Left lung (tissue), 10 donors: ENCODE data around the gene EBLN1. TPM values are rescaled to one million over a fixed set of nuclear protein-coding genes. Genes with fewer than 3 reads are reported as not detected.

Experiments used
- ATAC-seq: fragments of 200-7000 bp; cut with Tn5 transposase; one replicate; pipeline ENCODE4 v1.9.1; 2020; ENCODE audit warnings: moderate library complexity
- DNase-seq, 4 donors: peaks; one replicate each; pipeline ENCODE4 v3.0.0-alpha.2; 2013 to 2020
- H3K27ac ChIP-seq, 2 donors: fragments of 200-600 bp; sonication (generic) in 1 of 2; one replicate each; pipeline versions ENCODE4 v1.5.0 to v1.8.0; 2020 to 2021
- H3K27me3 ChIP-seq, 2 donors: fragments of 200-600 bp; sonication (generic) in 1 of 2; one replicate each; pipeline versions ENCODE4 v1.5.0 to v1.8.0; 2020 to 2021
- H3K36me3 ChIP-seq, 2 donors: fragments of 200-600 bp; sonication (generic) in 1 of 2; one replicate each; pipeline versions ENCODE4 v1.5.0 to v1.8.0; 2020 to 2021
- H3K4me1 ChIP-seq, 2 donors: fragments of 200-600 bp; one replicate each; pipeline ENCODE4 v1.8.0; 2021
- H3K4me3 ChIP-seq, 2 donors: fragments of 200-600 bp; sonication (generic) in 1 of 2; one replicate each; pipeline versions ENCODE4 v1.5.0 to v1.8.0; 2020 to 2021; ENCODE audit warnings: mild to moderate bottlenecking in 1 of 2
- H3K9me3 ChIP-seq, 2 donors: fragments of 200-600 bp; sonication (generic) in 1 of 2; one replicate each; pipeline versions ENCODE4 v1.5.0 to v1.8.0; 2020 to 2021
- intact Hi-C, 2 donors: fragments of 100-400 bp; cut with DNase I; formaldehyde crosslinking; loops; one replicate each; pipeline versions ENCODE4 v1.11.2 to v1.14.2; 2022
- polyA plus RNA-seq, 6 donors: library from polyadenylated mRNA; unstranded; fragments of 120-200 nt; gene quantifications; one replicate each; pipeline ENCODE4 v1.2.1, GENCODE V29; 2013; ENCODE audit not compliant: insufficient read length in 6 of 6
- total RNA-seq, 2 donors: library from RNA; stranded (reverse); fragmentation: NEBNext Ultra II Directional; extraction: Animal tissue kit (Norgen Biotek cat#: 25700); gene quantifications; one replicate each; pipeline ENCODE4 v1.2.1, GENCODE V29; 2021
- TF ChIP-seq, protein P1 (sequence below), 2 donors: fragments of 200-600 bp; sonication (generic) in 1 of 2; IDR thresholded peaks; one replicate each; pipeline versions ENCODE4 v1.5.0 to v1.8.0; 2021; ENCODE audit warnings: antibody characterized with exemption in 2 of 2
- donor health status: DM: no; HTN: yes; CAD: no.
- donor health status: DM: no; HTN: no; CAD: no.

The EBLN1 gene
- total and polyA plus RNA-seq, 8 donors: not detected

DNA sequence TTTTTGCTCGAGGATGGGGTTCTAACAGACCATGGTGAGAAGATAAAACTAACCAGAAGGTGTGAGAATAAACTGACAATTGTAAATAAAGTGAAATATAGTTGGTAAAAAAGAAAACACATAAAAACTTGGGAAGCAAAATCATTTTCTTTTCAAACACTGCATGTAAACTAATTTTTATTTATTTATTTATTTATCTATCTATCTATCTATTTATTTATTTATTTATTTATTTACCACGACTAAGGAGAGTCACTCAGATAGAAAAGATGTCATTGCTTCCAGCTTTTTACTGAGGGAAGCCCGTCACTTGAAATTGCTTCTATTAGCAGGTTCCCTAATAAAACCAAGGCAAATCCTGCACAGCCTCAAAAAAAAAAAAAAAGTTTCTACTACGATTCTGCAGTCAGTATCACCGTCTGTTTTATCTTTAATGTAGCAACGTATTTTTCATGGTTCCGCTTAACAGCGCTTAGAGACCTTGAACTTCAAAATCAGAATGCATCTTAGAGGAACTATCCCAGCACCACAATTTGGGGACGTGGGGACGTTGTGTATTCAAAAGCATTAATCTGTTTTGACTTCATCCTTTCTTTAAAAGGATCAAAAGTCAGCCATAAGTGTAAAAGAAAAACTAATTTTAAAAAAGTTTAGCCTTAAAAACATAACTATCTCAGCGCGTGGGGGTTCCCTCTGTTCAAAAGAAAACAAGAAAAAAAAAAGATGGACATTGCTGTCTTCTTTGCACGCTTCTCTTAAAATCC, 33.3 kb upstream of the EBLN1 start:
- peak overlapping the region; percentile 60 to 79 for H3K4me3 ChIP-seq
- peaks cover 0 to 41% of the 10 kb centered on the region in 2 donors for H3K4me1 ChIP-seq
- H3K27me3 ChIP-seq: peaks cover 0 to 23% of the 10 kb centered on the region in 2 donors
- ATAC-seq: no peak
- TF ChIP-seq, protein P1, sequence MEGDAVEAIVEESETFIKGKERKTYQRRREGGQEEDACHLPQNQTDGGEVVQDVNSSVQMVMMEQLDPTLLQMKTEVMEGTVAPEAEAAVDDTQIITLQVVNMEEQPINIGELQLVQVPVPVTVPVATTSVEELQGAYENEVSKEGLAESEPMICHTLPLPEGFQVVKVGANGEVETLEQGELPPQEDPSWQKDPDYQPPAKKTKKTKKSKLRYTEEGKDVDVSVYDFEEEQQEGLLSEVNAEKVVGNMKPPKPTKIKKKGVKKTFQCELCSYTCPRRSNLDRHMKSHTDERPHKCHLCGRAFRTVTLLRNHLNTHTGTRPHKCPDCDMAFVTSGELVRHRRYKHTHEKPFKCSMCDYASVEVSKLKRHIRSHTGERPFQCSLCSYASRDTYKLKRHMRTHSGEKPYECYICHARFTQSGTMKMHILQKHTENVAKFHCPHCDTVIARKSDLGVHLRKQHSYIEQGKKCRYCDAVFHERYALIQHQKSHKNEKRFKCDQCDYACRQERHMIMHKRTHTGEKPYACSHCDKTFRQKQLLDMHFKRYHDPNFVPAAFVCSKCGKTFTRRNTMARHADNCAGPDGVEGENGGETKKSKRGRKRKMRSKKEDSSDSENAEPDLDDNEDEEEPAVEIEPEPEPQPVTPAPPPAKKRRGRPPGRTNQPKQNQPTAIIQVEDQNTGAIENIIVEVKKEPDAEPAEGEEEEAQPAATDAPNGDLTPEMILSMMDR (IDR thresholded peaks at IDR 0.05): no peak
- H3K27ac ChIP-seq: peak overlapping the region; percentile 94 to 95
- DNase-seq: peak in 2 of 4 donors; percentile 21 to 35
- intact Hi-C loops: loop anchor here in 1 of 2 donors (10.0 kb wide), 1 partner anchor 74 kb away; the partner anchor contains the start of gene BMI1
- H3K36me3 ChIP-seq: no peaks in the 10 kb centered on the region
- no peaks in the 10 kb centered on the region for H3K9me3 ChIP-seq

DNA sequence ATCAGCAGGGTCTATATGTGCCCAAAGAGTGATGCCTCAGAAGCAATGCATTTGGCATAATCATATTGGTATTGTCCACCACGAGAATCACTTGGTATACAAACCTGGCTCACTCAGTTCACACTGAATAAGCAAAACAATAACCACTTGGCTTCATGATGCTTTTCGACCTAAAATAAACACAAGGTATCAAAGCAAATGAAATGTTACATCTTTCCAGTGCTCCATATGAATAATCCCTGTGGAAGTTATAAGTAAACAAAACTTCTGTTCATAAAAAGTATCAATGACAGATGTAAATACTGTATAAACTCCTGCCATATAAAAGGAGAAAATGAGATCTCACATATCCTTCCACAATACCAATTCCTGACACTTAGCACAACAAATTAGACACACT, 29.8 kb upstream of the EBLN1 start:
- no peak for DNase-seq
- ATAC-seq: no peak
- Histone ChIP-seq H3K4me3 (no peak overlapping the region), H3K9me3 (no peaks in the 10 kb centered on the region), H3K4me1 (peaks cover 0 to 36% of the 10 kb centered on the region in 2 donors), H3K36me3 (no peaks in the 10 kb centered on the region), H3K27ac (peak overlapping the region in 1 of 2 donors; percentile 57), H3K27me3 (peaks cover 0 to 13% of the 10 kb centered on the region in 2 donors)
- TF ChIP-seq, protein P1 (IDR thresholded peaks at IDR 0.05): no peak
- intact Hi-C loops: no loop called here

DNA sequence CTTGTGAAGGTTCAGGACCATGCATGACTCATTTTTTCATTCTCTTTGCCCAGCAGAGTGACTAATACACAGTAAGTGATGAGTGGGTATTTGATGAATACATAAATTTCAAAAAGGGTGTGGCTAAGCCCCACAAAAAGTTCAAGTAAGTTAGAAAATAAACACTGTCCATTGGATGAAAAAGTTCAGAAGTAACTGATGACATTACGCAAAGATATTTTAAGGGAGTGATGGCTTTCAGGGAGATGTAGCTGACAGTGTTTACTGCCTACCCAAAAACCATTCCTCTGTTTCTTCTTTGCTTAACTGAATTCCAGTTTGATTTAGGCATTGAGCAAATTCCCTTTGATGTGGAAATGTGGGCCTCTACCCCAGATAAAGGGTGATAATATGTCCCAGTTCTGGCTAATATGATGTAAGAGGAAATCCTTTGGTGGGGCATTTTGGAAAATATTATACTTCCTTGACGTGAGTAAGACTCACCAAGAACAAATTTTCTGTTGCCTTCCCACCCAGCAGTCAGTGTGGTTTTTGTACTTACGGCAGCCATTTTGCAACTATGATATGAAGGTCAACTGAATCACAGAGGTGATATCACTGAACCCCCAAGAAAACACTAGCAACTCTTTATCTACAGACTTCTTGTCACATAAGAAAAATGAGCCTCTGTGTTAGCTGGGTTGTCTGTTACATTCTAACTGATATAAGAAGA, 29.0 kb upstream of the EBLN1 start:
- peak; percentile 69 for ATAC-seq
- intact Hi-C loops: no loop called here
- DNase-seq: no peak
- H3K27ac ChIP-seq: peak overlapping the region in 1 of 2 donors; percentile 57
- no peaks in the 10 kb centered on the region for H3K36me3 ChIP-seq
- H3K4me1 ChIP-seq: peaks cover 0 to 36% of the 10 kb centered on the region in 2 donors
- TF ChIP-seq, protein P1 (IDR thresholded peaks at IDR 0.05): no peak
- no peaks in the 10 kb centered on the region for H3K9me3 ChIP-seq
- H3K4me3 ChIP-seq: no peak overlapping the region
- H3K27me3 ChIP-seq: peaks cover 2 to 10% of the 10 kb centered on the region in 2 donors

DNA sequence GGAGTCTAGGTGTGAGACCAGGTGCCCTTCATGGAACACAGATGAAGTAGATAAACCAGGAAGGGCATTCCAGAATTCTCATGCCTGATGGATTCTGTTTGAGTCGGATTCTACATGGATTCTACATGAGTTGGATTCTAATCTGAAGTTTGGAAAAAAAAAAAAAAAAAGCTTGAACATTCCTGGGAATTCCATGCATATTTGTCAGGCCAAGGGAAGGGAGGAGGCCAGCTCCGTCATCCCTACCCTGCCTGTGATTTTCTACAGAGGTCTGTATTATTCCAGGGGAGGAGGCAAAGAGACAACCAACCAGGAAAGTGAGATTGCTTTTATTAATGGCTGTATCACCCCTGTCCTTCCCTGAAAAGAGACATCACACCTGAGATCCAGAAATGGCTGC, 27.8 kb upstream of the EBLN1 start:
- H3K4me3 ChIP-seq: no peak overlapping the region
- H3K4me1 ChIP-seq: peaks cover 0 to 24% of the 10 kb centered on the region in 2 donors
- no peaks in the 10 kb centered on the region for H3K9me3 ChIP-seq
- no peaks in the 10 kb centered on the region for H3K36me3 ChIP-seq
- intact Hi-C loops: no loop called here
- DNase-seq (no peak), ATAC-seq (no peak)
- H3K27me3 ChIP-seq: peaks cover 5 to 14% of the 10 kb centered on the region in 2 donors
- TF ChIP-seq, protein P1 (IDR thresholded peaks at IDR 0.05): no peak
- no peak overlapping the region for H3K27ac ChIP-seq

DNA sequence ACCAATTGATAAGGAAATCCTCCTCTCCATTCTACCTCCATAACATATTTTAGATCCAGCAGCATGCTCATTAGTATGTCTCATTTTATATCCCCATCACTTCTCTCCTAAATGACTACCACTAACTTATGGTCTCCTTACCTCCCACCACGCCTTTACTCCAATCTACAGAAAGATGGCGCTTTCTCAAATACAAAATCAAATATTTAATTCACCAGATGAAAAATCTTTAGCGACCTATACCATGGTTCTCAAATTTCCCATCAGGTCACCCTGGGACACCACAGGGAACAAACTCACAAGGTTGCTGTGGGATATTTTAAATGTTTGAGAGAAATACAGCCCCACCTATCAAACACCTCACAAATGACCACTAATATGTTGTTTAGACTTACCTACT, 27.0 kb upstream of the EBLN1 start:
- Histone ChIP-seq H3K27me3 (peaks cover 5 to 22% of the 10 kb centered on the region in 2 donors), H3K36me3 (no peaks in the 10 kb centered on the region), H3K4me1 (peaks cover 0 to 19% of the 10 kb centered on the region in 2 donors), H3K27ac (no peak overlapping the region), H3K9me3 (no peaks in the 10 kb centered on the region), H3K4me3 (no peak overlapping the region)
- ATAC-seq: no peak
- TF ChIP-seq, protein P1 (IDR thresholded peaks at IDR 0.05): no peak
- intact Hi-C loops: no loop called here
- no peak for DNase-seq
